ENCODE measurements around the gene ALKBH8. TPM values are rescaled to one million over a fixed set of nuclear protein-coding genes. Genes with fewer than 3 reads are reported as not detected.

The ALKBH8 gene, protein sequence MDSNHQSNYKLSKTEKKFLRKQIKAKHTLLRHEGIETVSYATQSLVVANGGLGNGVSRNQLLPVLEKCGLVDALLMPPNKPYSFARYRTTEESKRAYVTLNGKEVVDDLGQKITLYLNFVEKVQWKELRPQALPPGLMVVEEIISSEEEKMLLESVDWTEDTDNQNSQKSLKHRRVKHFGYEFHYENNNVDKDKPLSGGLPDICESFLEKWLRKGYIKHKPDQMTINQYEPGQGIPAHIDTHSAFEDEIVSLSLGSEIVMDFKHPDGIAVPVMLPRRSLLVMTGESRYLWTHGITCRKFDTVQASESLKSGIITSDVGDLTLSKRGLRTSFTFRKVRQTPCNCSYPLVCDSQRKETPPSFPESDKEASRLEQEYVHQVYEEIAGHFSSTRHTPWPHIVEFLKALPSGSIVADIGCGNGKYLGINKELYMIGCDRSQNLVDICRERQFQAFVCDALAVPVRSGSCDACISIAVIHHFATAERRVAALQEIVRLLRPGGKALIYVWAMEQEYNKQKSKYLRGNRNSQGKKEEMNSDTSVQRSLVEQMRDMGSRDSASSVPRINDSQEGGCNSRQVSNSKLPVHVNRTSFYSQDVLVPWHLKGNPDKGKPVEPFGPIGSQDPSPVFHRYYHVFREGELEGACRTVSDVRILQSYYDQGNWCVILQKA
- 11.0 and 13.4 TPM in 2 replicates for total RNA-seq
- long read RNA-seq, full-length matches to known transcripts: 28 of 51 reads
- long read RNA-seq, partial matches to known transcripts: 5 of 51 reads
- long read RNA-seq, other reads (novel, unspliced or antisense): 18 of 51 reads

DNA sequence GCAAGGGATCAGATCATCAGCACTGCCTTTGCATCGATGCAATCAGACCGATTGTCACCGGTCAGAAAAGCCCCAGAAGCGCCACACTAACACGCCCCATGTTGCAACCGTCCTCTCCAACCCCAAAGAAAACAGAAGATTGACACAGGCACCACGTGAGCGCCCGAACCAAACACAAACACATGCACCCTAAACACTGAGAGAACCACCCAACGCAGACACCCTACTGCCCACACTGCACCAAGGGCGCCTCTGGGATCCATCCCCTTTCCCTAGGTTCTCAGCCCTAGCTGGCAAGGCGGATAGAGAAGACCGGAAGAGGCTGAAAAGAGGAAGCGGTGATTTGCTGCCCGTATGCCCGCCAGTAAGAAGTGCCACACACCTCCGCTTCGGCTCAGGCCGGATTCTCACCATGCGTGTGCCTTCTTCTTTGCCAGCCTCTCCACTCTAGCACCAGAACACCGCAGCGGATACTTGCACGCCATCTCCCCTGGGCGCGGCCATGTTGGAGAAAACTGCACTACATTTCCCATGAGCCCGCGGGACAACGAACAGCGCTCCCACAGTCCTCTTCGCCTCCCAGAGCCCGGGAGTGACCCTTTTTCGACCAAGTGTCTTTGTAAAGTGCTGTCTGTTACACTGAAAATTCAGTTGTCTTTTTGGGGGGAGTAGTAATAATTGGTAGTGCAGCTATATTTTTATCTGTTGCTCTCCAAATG is at the start of gene ALKBH8:
Gene ALKBH8, minus strand, starts transcription at position 517 of the 719 bp plus-strand sequence. CDS start 4,842 bp downstream, outside the sequence.
- Mint-ChIP-seq H3K4me3 (peak within 1 kb of the TSS; percentile 97), H3K36me3 (ENCODE audit: low read depth) (no peaks in the 10 kb centered on the region), H3K27ac (ENCODE audit: unreplicated experiment) (peak within 1 kb of the TSS; percentile 98), H3K27me3 (ENCODE audit: low read depth) (no peaks in the 10 kb centered on the region), H3K9me3 (no peaks in the 10 kb centered on the region), H3K4me1 (peaks cover 31% of the 10 kb centered on the region)
- TF ChIP-seq, protein P1, sequence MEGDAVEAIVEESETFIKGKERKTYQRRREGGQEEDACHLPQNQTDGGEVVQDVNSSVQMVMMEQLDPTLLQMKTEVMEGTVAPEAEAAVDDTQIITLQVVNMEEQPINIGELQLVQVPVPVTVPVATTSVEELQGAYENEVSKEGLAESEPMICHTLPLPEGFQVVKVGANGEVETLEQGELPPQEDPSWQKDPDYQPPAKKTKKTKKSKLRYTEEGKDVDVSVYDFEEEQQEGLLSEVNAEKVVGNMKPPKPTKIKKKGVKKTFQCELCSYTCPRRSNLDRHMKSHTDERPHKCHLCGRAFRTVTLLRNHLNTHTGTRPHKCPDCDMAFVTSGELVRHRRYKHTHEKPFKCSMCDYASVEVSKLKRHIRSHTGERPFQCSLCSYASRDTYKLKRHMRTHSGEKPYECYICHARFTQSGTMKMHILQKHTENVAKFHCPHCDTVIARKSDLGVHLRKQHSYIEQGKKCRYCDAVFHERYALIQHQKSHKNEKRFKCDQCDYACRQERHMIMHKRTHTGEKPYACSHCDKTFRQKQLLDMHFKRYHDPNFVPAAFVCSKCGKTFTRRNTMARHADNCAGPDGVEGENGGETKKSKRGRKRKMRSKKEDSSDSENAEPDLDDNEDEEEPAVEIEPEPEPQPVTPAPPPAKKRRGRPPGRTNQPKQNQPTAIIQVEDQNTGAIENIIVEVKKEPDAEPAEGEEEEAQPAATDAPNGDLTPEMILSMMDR (conservative IDR thresholded peaks at IDR 0.05): no peak
- DNase-seq (ENCODE audit: low read depth, low spot score): peak; percentile 67

DNA sequence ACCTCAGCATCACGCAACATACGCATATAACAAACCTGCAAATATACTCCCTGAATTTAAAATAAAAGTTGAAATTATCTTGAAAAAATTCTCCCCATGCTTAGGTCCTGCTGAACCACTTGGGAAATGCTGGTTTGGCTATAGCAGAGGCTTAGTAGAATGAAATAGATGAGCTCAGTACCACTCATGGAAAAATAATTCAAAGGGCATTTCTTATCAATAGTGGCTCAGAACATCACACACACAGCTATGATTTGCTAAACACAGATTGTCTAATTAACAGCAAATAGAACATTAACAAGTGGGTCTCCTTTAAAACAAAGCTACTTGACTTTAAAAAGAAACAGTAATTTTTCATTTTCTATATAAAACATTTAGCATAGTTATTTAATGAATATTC is 46.9 kb upstream of the ALKBH8 start:
- DNase-seq (ENCODE audit: low read depth, low spot score): no peak
- Mint-ChIP-seq H3K4me3 (no peak overlapping the region), H3K4me1 (peaks cover 5% of the 10 kb centered on the region), H3K9me3 (no peaks in the 10 kb centered on the region), H3K27me3 (ENCODE audit: low read depth) (peaks cover 14% of the 10 kb centered on the region), H3K36me3 (ENCODE audit: low read depth) (no peaks in the 10 kb centered on the region), H3K27ac (ENCODE audit: unreplicated experiment) (no peak overlapping the region)
- TF ChIP-seq, protein P1 (conservative IDR thresholded peaks at IDR 0.05): no peak

- no peaks in the 10 kb centered on the region for H3K36me3 Mint-ChIP-seq (ENCODE audit: low read depth)
- H3K4me1 Mint-ChIP-seq: peaks cover 13% of the 10 kb centered on the region
- no peak overlapping the region for H3K27ac Mint-ChIP-seq (ENCODE audit: unreplicated experiment)
- DNase-seq (ENCODE audit: low read depth, low spot score): no peak
- H3K4me3 Mint-ChIP-seq: no peak overlapping the region
- H3K9me3 Mint-ChIP-seq: no peaks in the 10 kb centered on the region
- H3K27me3 Mint-ChIP-seq (ENCODE audit: low read depth): peaks cover 12% of the 10 kb centered on the region
- TF ChIP-seq, protein P1 (conservative IDR thresholded peaks at IDR 0.05): no peak
Measured at GRCh38 chr11:107609400-107610218, 44.1 kb upstream of the ALKBH8 start.

DNA sequence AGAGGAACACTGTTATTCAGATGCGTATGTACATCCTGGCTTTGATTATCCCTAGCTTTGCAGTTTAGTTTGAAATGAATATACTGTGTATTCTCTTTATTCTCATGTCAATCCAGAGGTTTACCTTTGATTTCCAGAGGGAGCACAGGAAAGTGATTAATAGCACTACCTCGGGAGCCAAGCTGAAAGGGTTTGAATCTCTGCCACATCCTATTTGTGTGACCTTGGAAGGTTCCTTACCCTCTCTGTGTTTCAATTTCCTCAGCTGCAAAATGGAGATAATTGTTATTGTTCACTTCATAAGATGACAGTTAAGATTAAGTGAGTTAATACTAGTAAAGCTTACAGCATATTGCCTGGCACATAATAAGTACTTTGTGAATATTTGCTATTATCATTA is 43.3 kb upstream of the ALKBH8 start:
- peaks cover 13% of the 10 kb centered on the region for H3K4me1 Mint-ChIP-seq
- peaks cover 18% of the 10 kb centered on the region for H3K27me3 Mint-ChIP-seq (ENCODE audit: low read depth)

More for the DNA sequence above, 43.3 kb upstream of the ALKBH8 start:
- DNase-seq (ENCODE audit: low read depth, low spot score): no peak
- Mint-ChIP-seq H3K4me3 (no peak overlapping the region), H3K9me3 (no peaks in the 10 kb centered on the region), H3K36me3 (ENCODE audit: low read depth) (no peaks in the 10 kb centered on the region), H3K27ac (ENCODE audit: unreplicated experiment) (no peak overlapping the region)
- TF ChIP-seq, protein P1 (conservative IDR thresholded peaks at IDR 0.05): no peak

Data from neural crest cell (in vitro differentiated cells).